Muscle of leg (tissue), 11 donors: ENCODE data around the gene SEMA3B. TPM values are rescaled to one million over a fixed set of nuclear protein-coding genes. Genes with fewer than 3 reads are reported as not detected.
A peak's percentile ranks its signal among the peaks of the same experiment; 100 is the strongest.

Experiments
- DNase-seq: peaks from one replicate; pipeline ENCODE4 v3.0.0; 2013
- H3K27ac ChIP-seq: one replicate; pipeline ENCODE4 v1.5.1; 2013; ENCODE audit warnings: mild to moderate bottlenecking, low read length, control low read depth
- H3K27me3 ChIP-seq: one replicate; pipeline ENCODE4 v1.6.1; 2013; ENCODE audit warnings: low read length; ENCODE audit not compliant: control insufficient read depth, insufficient read depth
- H3K36me3 ChIP-seq: one replicate; pipeline ENCODE4 v1.6.1; 2013; ENCODE audit warnings: low read length; ENCODE audit not compliant: control insufficient read depth, insufficient read depth
- H3K4me1 ChIP-seq: one replicate; pipeline ENCODE4 v1.6.1; 2013; ENCODE audit warnings: low read length; ENCODE audit not compliant: control insufficient read depth, insufficient read depth
- H3K4me3 ChIP-seq: one replicate; pipeline ENCODE4 v1.5.1; 2013; ENCODE audit warnings: low read length, control low read depth
- H3K9me3 ChIP-seq: replicated peaks from 2 replicates; pipeline ENCODE4 v1.6.1; 2013; ENCODE audit warnings: low read depth, low read length; ENCODE audit not compliant: control insufficient read depth
- WGBS: methylation state at CpG from one replicate; pipeline ENCODE4 v1.1.5; 2013; ENCODE audit warnings: missing lambda C conversion rate; ENCODE audit not compliant: insufficient coverage; 5-methylcytosine and 5-hydroxymethylcytosine counted together
- polyA plus RNA-seq, 8 donors: library from polyadenylated mRNA; unstranded; fragments of 120-200 nt; gene quantifications; one replicate each; pipeline versions ENCODE4 v1.2.1 to v1.2.3, GENCODE V29; 2013; ENCODE audit warnings: inconsistent platforms in 1 of 8, low replicate concordance in 1 of 8; ENCODE audit not compliant: insufficient read length in 8 of 8, insufficient read depth in 1 of 8
- total RNA-seq: library from RNA; stranded (reverse); fragments of 120-200 nt; gene quantifications from one replicate; pipeline ENCODE4 v1.2.4, GENCODE V29; 2013

SEMA3B gene
- total and polyA plus RNA-seq, 9 donors = 31.8 to 53.7 (median 40.5) TPM

DNA sequence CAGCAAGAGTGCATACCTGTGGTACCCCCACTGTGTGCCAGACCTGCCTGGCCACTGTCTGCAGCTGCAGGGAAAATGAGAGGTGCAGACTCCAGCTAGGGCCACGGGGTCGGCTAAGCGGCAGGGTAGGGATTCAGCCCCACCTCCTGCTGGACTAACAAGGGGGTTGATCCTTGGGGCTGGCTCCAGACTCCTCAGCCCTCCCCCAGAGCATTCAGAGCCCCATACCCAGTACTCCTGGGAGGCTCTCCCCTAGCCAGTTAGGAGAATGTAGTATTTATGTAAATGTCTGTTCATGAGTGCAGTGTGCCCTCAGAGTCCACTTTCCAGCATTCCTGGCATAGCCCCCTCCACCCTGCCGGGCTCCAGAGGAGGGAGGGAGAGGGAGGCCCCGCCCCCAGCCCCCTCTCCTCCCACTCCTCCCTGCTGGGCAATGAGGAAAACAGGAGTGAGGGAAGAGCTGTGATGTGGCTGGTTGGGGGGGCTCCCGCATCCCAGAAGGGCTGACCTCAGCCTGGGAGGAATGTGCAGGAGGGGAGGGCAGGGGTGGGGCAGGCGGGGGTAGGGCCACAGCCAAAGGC, 4.5 kb upstream of the SEMA3B start:
- Histone ChIP-seq H3K9me3 (no peaks in the 10 kb centered on the region), H3K36me3 (peaks cover 5% of the 10 kb centered on the region), H3K4me3 (no peak overlapping the region), H3K4me1 (peaks cover 94% of the 10 kb centered on the region), H3K27me3 (no peaks in the 10 kb centered on the region), H3K27ac (peak overlapping the region; percentile 96)
- WGBS = 11% methylated on average over 3 of the region's 7 CpGs
- DNase-seq = peak; percentile 98

DNA sequence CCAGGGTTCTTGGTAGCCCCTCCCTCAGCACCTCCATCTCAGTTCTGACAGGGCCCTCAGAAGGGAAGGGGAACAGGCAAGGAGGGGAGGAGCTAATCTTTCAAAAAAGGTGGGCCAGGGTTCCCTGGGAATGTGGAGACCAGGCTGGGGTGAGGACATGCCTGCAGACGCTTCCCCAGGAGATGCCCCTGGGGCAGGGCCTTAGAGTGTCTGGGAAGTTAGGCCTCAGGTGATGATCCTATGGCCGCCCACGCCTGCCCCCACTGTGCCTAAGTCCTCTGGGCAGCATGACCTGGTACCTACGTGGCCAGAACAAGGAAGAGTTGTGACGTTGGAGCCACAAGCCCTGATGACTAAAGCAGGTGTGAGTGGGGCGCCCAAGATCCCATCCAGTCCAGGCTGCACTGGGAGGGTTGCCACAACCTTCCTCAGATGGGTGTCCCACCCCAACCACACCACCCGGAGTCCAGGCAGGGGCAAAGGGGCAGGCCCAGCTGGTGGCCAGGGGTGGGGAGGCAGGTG, 3.9 kb upstream of the SEMA3B start:
- H3K9me3 ChIP-seq = no peaks in the 10 kb centered on the region
- no peaks in the 10 kb centered on the region for H3K27me3 ChIP-seq
- 33% methylated on average over 3 of the region's 7 CpGs for WGBS
- peaks cover 96% of the 10 kb centered on the region for H3K4me1 ChIP-seq
- peak; percentile 68 for DNase-seq
- H3K27ac ChIP-seq = peak overlapping the region; percentile 96
- H3K36me3 ChIP-seq = peaks cover 5% of the 10 kb centered on the region
- H3K4me3 ChIP-seq = no peak overlapping the region

DNA sequence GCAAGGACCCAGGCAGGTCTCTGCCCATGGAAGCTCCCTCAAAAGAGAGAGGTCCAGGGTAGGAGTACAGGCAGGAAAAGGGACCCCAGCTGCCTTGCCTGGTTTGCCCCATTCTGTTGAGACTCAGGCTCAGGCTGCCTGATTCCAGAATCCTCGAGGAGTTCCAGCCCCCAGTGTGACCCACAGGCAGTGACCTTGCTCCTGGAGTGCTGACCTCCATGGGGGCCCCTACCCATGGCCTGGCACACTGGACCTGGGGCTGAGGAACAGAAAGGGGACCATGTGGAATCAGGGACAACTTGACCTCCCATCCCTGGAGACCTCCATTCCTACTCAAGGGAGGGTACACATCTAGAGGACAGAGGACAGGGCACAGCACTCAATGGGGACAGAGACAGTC, 3.4 kb upstream of the SEMA3B start:
- Histone ChIP-seq H3K27me3 (no peaks in the 10 kb centered on the region), H3K27ac (peak overlapping the region; percentile 96), H3K4me3 (no peak overlapping the region), H3K4me1 (peaks cover 97% of the 10 kb centered on the region), H3K36me3 (peaks cover 5% of the 10 kb centered on the region), H3K9me3 (no peaks in the 10 kb centered on the region)
- no peak for DNase-seq
- WGBS = 50% methylated on average over 1 of the region's 1 CpG

DNA sequence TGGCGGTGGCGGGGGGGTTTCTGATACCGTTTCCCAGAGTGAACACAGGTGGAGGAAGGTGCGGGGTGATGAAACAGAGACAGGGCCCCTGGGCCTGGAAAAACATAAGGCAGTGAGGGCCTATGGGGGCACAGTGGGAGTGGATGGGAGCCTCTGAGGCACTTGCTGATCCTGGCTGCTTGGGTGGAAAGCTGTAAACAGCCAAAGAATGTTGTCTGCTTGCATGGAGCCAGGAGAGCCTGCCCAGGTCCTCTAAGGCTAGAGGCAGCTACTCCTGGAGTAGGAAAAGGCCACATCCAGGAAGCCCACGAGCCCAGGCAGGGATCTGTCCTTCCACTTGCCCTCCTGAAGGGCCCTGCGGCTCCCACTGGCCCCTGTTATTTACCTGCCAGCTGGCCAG, 2.9 kb upstream of the SEMA3B start:
- Histone ChIP-seq H3K4me1 (peaks cover 97% of the 10 kb centered on the region), H3K27me3 (no peaks in the 10 kb centered on the region), H3K4me3 (no peak overlapping the region), H3K9me3 (no peaks in the 10 kb centered on the region), H3K36me3 (peaks cover 8% of the 10 kb centered on the region), H3K27ac (peak overlapping the region; percentile 96)
- WGBS = 66% methylated on average over 6 of the region's 6 CpGs
- DNase-seq = peak; percentile 66

DNA sequence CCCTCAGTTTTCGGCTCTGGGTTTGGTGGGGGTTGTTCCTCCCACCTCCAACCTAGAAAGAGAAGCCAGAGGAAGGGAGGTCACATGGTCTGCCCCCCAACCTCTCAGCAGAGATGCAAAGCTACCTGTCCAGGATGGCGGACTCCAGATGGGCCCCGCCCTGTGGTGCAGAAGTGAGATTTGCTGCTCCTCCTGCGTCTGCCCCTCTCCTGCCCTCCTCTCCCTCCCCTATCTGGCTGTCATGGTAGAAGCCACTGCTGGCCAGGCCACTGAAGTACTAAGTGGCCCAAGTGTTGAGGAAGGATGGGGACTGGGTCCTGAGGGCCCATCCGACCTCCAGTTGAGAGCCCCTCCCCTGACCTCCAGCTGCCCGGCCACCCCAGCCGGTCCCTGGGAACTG, 2.1 kb upstream of the SEMA3B start:
- DNase-seq = no peak
- H3K4me3 ChIP-seq = peak overlapping the region; percentile 31
- no peaks in the 10 kb centered on the region for H3K27me3 ChIP-seq
- H3K4me1 ChIP-seq = peaks cover 97% of the 10 kb centered on the region
- no CpG with 5 or more reads among the region's 7 CpGs for WGBS
- peaks cover 16% of the 10 kb centered on the region for H3K36me3 ChIP-seq
- no peaks in the 10 kb centered on the region for H3K9me3 ChIP-seq
- H3K27ac ChIP-seq = peak overlapping the region; percentile 96

DNA sequence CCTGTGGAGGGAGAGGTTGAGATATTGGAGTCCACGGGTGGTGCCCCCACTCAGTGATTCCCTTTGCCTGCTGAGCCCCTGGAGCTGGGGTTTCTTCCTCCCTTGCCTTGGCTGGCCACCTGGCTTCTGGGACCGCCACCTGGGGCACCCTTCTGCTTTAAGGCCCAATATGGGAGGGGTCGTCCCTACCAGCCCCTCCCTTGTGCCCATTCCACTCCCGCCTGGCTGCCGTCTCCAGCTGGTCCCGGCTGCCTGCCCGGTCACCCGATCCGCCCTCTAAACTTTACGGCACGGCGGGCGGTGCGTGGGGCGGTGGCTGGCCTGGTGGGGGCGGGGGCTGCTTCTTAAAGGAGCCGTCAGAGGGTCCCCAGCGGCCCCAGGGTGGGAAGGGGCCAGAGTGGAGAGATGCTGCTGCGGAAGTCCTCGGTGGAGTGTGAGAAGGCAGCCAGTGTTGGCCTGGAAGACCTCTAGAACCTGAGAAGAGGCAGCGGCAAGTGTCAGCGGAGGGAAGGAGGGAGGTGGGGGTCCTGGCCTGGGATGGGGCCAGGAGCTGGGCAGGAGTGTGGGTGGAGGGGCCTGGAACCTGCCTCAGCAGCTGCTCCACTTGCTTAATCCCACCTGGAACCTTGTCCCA, 1.6 kb upstream of the SEMA3B start:
- H3K4me1 ChIP-seq = peaks cover 94% of the 10 kb centered on the region
- peaks cover 16% of the 10 kb centered on the region for H3K36me3 ChIP-seq
- H3K9me3 ChIP-seq = no peaks in the 10 kb centered on the region
- peak overlapping the region; percentile 31 for H3K4me3 ChIP-seq
- peak; percentile 84 for DNase-seq
- 2% methylated on average over 17 of the region's 22 CpGs for WGBS
- no peaks in the 10 kb centered on the region for H3K27me3 ChIP-seq
- peak overlapping the region; percentile 96 for H3K27ac ChIP-seq

DNA sequence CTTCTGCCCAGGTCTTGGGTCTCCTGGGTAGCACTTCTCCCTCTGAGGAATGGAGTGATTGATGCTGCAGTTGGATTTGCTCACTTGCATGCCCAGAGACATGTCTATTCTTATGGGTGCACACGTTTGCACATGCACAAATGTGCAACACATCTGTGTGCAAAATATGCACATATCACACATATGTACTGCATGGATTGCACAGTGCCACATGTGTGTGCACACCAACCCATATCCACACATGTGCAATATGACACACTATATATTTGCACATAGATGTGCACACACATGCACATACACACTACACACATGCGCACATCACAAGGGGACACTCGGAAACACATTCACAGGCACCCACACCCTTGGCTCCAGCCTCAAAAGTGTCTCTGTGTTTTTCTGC, 671 bp upstream of the SEMA3B start:
- H3K27me3 ChIP-seq = peaks cover 4% of the 10 kb centered on the region
- no peak for DNase-seq
- WGBS = 53% methylated on average over 2 of the region's 3 CpGs
- peaks cover 13% of the 10 kb centered on the region for H3K36me3 ChIP-seq
- peak overlapping the region; percentile 96 for H3K27ac ChIP-seq
- peak overlapping the region; percentile 31 for H3K4me3 ChIP-seq
- peaks cover 90% of the 10 kb centered on the region for H3K4me1 ChIP-seq
- no peaks in the 10 kb centered on the region for H3K9me3 ChIP-seq

DNA sequence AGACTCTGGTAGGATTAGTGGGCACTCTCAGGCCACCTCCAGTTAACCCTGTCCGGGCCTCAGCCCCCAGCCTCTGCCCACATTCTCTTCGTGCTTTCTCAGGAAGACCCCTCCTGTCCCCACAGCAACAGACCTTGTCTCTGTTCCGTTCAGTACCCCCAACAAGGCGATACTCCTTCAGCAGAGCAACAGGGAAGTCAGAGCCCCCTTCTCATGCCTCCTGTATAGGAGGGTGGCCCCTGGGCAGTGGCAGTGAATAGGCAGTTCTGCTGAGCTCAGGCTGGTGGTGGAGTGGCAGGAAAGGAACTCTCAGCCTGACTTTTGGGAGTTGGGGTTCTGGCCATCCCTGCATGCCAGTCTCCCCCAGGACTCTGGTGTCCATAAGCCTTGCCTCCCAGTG, 513 bp downstream of the SEMA3B start:
- Histone ChIP-seq H3K36me3 (peaks cover 17% of the 10 kb centered on the region), H3K4me3 (peak overlapping the region; percentile 38), H3K27me3 (peaks cover 16% of the 10 kb centered on the region), H3K9me3 (no peaks in the 10 kb centered on the region), H3K27ac (peak overlapping the region; percentile 84), H3K4me1 (peaks cover 82% of the 10 kb centered on the region)
- DNase-seq = no peak
- no CpG with 5 or more reads among the region's 4 CpGs for WGBS

DNA sequence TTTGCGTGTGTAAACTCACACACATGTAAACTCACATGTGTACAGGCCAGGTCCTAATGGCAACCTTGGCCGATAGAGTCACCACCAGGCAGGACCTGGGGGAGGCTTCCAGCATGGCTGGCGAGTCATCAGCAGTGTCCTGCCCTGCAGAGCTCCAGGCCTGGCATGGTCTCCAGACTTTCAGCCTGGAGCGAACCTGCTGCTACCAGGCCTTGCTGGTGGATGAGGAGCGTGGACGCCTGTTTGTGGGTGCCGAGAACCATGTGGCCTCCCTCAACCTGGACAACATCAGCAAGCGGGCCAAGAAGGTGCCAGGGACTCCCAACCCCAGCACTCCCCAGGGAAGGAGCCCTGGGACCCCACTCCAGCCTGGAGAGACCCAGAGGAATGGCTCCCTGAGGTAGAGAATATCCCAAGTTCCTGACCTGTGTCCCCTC, 1.0 kb downstream of the SEMA3B start:
- Histone ChIP-seq H3K4me1 (peaks cover 77% of the 10 kb centered on the region), H3K27me3 (peaks cover 21% of the 10 kb centered on the region), H3K27ac (peak overlapping the region; percentile 84), H3K36me3 (peaks cover 22% of the 10 kb centered on the region), H3K4me3 (peak overlapping the region; percentile 38), H3K9me3 (no peaks in the 10 kb centered on the region)
- WGBS = 89% methylated on average over 4 of the region's 8 CpGs
- DNase-seq = no peak

DNA sequence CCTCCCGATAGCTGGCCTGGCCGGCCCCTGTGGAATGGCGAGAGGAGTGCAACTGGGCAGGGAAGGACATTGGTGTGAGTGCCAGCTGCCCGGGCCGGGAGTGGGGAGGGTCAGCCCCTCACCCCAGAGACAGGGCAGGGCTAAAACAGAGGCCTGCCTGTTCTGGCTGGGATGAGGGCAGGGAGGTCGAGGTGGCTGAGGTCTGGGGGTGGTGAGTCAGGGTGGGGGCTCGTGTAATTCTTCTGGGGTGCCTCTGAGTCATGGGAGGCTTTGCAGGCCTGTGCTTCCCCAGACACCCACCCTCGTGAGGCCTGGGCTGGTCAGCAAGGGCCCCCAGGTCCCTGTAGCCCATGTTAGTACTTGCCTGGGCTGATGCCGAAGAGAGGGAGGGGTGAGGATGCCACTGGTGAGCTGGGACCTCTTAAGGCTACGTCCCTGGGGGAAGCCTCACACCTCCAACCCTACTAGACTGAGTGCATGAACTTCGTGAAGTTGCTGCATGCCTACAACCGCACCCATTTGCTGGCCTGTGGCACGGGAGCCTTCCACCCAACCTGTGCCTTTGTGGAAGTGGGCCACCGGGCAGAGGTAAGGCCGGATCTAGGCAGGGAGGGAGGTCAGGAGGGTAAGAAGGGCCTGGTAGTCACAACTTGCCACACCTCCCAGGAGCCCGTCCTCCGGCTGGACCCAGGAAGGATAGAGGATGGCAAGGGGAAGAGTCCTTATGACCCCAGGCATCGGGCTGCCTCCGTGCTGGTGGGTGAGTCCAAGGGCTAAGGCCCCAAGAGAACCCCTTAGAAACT, 1.7 kb downstream of the SEMA3B start:
- Histone ChIP-seq H3K9me3 (no peaks in the 10 kb centered on the region), H3K4me3 (peak overlapping the region; percentile 38), H3K27ac (peak overlapping the region; percentile 84), H3K27me3 (peaks cover 27% of the 10 kb centered on the region), H3K4me1 (peaks cover 72% of the 10 kb centered on the region), H3K36me3 (peaks cover 28% of the 10 kb centered on the region)
- WGBS = 77% methylated on average over 9 of the region's 19 CpGs
- no peak for DNase-seq
